Activated T-cell treated with anti-CD3 and anti-CD28 coated beads for 48 hours (primary cell): ENCODE results near the gene RHEB.
A peak's percentile ranks its signal among the peaks of the same experiment; 100 is the strongest.

Experiments
- DNase-seq: peaks from one replicate; pipeline ENCODE4 v3.0.0-alpha.2; 2020; ENCODE audit warnings: low read depth

The RHEB gene

DNA sequence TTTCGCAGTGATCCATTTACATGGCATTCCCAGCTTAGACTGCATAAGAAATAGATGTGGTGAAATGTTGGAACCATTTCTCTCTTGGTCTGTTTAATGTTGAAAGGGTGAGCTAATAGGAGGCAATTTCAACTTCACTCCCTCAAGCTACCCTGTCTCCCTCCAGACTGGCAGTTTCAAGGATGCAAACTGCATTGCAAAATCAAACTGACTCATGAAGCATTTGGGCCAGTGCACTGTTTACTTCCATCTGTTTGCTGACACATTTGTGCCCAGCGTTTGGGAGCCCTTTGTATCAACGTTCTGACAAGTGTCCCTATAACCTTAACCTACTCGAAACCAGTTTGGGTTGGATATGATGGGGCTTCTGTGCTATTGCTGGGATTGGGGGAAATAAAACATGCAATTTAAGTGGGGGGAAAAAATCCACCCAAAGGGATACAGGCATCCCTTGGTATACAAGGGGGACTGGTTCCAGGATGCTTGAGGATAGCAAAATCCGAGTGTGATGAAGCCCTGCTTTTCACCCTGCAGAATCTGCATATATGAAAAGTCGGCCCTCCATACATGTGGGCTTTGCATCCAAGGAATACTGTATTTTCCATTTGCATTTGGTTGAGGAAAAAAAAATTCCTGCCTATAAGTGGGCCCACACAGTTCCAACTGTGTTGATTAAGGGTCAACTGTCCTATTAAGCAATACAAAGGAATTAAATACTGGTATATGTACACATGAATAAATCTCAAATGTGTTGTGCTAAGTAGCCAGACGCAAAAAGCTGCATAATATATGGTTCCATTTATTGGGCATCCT is 15.6 kb downstream of the RHEB start:
- DNase-seq: no peak

DNA sequence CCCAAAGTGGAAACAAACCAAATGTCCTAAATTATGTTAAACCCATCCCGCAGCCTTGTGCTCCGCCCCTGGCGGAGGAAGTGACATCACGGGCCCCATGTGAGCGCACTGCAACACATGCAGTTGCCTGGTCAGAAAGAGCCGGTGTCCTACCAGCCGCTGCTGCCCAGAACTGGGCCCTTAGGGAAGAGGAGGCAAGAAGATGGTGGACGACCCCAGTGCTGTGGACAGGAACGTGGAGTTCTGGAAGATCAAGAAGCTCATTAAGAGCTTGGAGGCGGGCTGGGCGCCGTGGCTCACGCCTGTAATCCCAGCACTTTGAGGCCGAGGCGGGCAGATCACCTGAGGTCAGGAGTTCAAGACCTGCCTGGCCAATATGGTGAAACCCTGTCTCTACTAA is 18.0 kb downstream of the RHEB start:
- no peak for DNase-seq

DNA sequence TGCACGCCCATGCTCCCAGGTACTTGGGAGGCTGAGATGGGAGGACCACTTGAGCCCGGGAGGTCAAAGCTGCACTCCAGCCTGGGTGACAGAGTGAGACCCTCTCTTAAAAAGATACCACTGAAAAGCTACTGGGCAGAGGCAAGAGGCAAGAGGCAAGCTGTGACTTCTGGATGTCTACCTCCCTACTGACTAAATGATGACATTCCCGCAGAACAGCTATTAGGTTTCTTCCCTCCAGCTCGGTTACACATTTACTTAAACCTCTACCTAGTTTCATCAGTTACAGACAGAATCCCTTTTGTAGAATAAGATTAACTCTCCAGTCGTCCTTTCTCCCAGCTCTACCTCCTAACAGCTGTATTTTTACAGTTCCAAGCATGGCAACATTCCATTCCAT is 21.2 kb downstream of the RHEB start:
- no peak for DNase-seq

DNA sequence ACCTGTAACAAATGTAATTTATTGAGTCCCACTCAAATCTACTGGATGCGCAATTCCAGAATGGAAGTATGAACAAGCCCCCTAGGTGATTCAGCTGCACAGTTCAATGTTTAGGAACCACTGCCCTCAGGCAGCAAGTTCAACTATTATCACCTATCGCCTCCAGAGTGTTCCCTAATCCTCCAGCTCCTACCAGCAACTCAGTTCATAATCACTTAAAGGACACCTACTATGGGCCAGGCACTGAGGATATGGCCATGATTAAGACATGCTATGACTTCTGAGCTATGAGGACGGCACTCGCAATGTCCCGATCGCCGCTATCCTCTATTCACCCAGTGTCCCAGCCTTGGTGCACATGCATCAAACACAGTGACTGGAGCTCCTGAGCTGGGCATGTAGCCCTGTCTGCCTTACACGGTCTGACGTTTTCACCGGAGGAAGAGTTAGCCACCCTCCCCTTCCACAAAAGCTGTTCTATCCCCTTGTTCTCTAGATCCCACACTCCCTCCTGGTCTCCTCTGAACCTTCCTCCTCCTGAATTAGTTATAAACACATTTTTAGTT is 22.3 kb downstream of the RHEB start:
- DNase-seq: no peak

DNA sequence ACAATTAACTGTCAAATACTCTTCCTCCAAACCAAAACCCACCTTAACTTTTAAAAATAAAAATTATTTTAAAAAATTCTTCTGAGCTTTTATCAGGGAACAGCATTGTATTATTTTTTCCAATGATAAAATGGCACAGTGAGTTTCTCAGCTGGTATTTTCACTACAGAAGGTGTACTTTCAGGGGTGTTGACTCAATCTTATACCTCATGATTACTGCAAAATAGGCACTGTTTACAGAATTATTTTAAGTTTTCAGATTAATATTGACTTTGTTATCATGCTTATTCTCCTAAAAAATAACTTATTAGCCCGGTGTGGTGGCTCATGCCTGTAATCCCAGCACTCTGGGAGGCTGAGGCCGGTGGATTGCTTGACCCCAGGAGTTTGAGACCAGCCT is 24.3 kb downstream of the RHEB start:
- DNase-seq: no peak

DNA sequence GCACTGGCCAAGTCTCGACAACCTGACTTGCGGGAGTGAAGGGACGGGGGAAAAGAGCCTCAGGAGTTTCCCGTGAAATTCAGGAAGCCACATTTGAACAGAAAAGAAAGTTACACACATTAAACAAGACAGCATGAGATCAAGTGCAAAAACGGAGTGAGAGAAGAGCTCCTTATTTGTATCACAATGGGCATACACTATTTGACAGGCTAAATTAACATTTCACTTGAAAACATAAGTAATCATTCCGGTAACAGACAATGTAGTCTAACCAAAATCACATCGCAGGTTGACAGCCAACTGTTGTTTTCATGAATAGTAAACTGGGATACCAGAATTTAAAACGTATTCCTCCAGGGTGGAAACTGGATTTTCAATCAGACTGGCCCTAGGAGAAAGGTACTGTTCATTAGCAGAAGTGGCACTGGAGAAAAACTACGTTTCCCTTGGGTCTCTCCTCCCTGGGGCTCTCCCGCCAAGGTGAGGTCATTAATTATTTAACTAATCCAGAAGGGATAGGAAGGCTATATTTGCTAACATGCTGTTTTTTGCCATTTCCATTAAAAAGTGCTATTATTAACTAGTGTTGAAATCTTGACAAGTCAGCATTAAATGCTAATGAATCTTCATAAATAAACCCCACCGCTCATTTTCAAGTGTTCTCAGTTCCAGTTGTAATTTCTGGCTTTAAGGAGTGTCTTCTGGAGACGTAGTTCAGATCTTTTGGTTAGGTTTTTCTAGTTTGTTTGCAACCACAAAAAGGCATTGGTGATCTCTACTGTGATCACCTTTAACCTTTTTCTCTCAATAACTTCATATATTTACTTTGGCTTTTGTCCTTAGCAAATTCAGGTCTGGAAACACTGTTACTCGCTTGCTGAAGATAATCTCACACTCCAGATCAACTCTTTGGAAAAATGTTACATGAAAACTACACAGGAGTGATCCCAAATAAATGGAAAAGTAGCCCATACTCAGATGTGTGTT is 25.1 kb downstream of the RHEB start:
- no peak for DNase-seq

DNA sequence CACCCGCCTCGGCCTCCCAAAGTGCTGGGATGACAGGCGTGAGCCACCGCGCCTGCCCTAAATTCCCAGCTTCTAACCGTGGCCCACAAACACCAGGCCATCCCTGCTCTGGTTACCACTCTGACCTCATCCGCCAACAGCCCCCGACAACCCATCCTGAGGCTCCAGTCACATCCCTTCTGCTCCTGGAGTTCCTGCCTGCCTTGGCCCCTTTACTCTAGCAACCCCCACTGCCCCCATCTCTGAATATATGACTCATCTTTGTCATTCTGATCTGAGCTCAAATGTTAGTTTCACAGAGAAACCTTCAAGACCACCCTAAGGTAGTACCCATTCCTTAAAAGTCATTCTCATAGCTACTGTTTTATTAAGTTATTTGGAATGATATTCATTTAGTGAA is 26.6 kb downstream of the RHEB start:
- no peak for DNase-seq

DNA sequence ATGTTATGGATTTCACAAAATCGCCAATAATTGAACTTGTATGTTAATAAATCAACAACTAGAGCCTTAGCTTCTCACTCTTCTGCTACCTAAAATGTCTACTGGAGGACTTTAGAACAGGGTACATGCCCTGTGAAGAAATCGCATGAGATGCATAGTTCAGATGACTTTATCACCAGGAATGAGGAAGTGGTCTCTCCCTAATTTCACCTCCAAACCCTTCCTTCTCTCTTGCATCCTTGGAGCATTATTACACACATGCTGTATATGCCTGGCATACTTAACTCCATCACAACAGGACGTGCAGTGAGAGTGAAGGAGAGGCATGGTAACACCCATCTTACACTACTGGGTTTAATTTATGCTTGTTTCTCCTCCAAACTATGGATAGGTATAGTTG is 27.8 kb downstream of the RHEB start:
- DNase-seq: no peak

DNA sequence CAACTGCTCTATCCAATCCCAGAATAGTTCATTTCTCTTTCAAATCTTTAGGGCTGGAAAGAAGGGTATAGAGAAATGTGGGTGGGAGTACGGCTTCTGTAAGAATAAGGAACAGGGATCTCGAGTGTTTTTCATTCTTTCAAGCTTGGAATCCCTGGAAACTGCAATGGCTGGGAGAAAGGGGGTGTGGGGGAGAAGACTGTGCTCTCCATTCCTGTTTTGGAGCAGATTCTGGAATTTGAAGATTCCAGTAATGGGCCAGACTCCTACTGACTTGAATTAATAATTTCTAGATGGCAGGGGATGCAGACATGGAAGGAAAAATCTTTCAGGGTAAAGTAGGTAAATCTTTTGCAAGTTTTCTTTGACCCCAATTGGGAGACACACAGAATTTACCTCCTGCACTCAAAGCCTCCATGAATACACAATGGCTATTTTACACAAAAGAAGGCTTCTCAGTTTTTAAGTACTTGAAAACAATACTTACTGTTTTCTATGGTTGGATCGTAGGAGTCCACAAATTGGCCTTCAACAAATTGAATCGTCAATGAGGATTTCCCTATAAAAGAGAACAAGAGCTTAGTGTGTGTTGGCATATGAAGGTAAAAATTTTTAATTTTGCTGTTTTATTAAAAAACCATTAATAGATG is 29.1 kb downstream of the RHEB start:
- no peak for DNase-seq

DNA sequence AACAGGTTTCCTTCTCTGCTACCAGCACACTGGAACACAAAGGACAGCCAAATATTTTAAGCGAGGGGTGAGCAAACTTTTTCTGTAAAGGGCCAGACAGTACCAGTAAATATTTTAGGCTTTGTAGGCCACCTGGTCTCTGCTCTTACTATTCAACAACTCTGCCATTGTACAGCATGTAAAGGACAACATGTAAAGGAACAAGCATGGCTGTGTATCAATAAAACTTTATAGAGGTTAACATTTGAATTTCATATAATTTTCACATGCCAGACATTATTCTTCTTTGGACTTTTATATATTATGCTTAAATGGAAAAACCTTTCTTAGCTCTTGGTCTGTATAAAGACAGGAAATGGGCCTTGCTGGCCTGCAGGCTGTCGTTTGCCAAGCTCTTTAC is 30.2 kb downstream of the RHEB start:
- DNase-seq: no peak

DNA sequence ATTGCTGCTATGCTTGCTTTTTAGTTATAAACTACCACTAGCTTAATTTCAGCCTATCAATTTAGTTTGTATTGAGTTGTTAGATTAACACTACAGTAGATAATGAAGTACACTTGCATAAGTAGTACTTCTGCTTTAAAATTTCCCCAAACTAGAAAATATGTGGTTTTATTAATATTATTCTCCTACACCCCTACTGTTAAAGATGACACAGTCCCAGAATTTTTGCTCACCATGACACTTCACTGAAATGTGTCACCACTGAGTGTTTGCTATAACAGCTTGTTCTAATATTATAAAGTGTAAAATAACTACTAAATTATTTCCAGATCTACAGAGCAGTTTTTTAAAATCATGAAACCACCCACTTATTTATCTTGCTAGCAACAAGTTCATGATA is 31.6 kb downstream of the RHEB start:
- DNase-seq: no peak

DNA sequence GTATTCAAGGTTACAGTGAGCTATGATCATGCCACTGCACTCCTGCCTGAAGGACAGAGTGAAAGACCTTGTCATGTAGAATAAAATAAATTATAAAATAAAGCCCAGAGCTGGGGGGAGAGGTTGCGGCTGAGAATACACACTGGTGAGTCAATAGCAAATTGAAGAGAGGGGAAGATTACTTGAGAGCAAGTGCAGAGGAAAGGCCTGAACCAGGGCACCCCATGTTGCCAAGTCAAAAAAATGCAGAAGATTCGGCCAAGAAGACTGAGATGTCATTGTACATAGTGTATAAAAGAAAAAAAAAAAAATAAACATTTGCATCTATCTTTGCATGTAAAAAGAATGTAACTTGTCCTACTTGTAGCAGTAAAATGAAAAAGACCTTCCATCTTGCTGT is 32.5 kb downstream of the RHEB start:
- no peak for DNase-seq

DNA sequence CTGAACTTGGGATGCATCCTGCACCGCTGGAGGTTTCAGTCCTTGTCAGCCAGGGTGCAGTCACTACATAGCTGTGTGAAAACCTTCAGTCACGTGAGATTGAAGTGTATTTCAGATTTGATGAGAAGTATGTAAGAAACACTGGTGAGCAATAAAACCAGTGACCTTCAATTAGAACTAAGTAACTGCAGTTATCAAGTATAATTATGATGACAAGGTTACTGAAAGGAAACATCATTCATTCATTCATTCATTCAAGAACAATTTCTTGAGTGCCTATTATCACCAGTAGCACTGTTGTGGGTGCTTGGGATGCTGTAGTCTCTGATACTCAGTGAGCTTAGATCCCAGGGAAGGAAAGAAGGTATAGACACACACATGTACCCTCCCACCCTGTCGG is 33.6 kb downstream of the RHEB start:
- no peak for DNase-seq

DNA sequence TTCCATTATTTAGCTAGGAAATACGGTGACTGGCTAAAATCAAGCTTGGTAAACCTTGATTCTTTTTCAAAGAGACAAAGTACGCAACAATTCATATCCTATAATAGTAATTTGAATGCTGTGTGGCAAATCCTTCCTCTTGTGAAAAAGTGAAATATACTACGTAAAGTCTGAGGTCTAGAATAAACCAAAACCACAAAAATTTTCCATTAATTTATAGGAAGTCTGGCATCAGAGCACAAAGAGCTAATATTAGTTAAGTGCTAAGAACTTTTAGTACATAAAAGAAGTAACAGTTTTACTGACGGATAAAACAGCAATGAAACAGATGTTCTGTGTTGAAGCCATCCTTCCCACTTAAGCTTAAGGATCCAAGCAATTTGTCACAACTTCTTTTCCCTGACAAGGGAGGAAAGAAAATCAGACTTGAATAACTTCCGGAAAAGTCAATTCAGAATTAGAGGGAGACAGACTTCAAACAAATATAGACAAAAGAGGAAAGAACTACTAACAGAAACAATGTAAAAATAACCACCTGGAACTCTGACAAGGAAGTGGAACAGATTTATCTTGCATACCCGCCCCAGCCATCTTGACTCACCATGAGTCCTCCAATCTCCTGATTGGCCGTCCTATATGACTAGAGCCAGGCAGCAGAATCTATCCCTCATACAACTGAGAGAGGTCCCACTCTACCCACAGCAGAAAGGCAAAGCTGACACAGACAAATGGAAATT is 34.6 kb downstream of the RHEB start:
- peak; percentile 22 for DNase-seq

DNA sequence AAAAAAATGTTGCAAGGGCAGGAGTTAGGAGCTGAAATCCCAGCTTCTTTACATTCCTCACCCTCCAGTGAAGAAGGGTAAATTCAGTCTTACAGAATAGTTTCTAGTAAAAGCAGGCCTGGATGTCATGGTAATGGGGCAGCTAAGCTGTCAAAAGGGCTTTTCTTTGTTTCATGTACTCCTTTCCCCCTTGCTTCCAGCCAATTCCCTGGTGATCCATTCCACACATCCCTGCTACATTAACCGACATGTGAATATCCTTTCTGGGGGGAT is 36.0 kb downstream of the RHEB start:
- no peak for DNase-seq

DNA sequence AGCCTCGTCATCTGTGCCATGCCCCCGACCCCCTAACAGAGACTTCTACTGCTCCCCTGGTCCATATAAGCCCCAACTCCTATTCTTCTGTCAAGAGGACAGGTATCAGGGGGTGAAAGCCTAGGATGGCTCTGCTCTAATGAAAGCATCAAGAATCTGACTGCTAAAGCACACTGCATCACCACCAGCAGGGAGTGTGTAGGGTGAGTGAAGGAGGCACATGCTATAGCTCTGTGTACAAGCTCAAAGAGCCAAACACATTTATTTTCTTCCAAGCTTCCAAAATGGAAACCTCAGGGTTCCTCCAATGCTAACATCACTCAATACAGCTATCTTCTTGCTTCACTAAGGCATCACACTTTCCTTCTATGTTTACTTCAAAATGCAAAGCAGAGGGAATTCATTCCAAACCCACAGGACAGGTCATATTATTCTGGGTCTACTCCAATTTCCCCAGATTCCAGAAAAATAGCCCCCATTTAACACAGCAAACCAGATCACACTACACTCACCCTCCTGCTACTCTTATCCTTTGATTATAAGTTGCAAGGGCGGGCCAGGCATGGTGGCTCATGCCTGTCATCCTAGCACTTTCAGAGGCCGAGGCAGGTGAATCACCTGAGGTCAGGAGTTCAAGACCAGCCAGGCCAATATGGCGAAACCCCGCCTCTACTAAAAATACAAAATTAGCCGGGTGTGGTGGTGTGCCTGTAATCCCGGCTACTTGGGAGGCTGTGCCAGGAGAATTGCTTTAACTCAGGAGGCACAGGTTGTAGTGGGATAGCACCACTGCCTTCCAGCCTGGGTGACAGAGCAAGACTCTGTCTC is 36.6 kb downstream of the RHEB start:
- DNase-seq: no peak

DNA sequence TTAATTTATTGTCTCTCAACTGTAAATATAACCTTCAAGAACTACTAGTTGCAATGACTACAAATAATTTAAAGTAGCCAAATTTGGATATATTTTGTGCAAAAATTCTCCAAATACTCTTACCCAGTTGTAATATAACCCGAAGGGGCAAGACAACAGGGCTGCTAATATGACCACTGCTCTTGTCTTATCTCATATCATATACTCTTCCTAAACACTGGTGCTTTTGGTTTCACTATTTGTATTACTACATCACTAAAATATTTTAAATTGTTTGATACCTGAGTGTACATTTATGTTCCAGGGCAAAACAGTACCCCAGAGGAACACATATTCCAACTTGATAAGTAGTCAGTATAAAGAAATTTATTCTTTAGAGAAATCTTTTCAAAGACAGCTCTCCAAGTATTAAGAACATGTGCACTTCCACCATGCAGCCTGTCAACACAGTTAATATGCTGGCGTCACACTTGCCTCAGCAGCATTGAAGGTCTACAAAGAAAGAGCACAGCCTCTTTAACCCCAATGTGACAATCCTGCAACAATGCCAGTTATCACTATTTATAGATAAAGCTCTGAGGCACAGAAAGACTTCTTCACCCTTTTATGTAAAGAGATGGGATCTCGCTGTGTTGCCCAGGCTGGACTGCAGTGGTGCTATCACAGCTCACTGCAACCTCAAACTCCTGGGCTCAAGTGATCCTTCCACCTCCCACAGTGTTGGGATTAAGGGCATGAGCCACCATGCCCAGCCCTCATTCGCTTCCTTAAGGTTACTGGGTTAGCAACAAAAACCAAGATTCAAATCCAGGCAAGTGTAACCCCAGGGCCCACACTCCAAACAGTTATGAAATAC is 37.8 kb downstream of the RHEB start:
- DNase-seq: no peak

DNA sequence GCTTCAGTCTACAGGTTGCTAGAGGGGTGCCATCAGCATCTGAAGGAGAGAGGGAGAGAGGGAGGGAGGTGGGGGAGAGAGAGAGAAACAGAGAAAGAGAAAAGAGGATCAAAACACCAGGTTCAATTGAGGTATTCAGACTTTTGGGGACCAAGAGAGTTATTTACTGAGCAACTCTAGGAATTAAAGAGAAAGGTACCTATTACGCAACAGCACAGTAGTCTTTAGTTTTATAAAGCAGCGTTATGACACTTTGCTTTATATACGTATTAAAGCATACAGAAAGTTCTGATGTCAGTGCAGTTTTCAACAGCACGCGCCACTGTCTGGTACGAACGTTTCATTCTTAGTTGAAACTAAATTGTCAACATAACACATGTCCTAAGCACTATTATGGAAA is 41.8 kb downstream of the RHEB start:
- DNase-seq: no peak

DNA sequence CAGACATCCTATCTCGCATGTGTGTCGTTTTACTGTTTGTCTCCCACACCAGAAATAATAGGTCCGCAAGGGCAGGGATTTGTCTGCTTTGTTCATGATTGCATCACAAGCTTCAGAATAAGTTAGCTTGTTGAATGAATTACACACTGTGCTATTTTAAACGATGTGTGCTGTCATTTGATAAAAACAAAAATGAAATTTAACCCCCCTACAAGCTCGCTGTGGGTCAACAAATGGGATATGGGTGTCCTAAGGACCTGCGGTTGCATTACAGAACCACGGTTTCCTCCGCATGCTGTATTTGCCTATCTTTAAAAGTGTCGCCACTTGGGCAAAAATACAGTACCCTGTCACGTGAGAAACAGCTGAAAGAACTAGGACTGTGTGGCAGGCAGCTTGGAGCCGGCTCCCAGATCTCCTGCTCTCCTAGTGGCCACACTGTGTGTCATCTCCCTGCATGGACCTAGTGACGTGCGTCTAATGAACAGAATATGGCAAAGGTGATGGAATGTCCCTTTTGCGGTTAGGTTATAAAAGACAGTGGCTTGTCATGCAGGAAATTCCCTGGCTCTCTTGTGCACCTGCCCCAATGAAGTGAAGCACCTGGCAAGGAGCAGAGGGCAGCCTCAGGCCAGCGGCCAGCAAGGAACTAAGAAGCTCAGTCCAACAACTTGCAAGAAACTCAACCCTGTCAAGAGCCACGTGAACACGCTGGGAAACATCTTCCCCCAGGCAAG is 46.9 kb downstream of the RHEB start:
- no peak for DNase-seq
